ENCODE data around the gene PLPP4.

GRCh38 chr10:120606051-120606764 lies 149.2 kb downstream of the PLPP4 start:
- TF ChIP-seq CTCF (IDR thresholded peaks at IDR 0.05; ENCODE audit: poor library complexity, severe bottlenecking): no peak
- TF ChIP-seq EP300 (conservative IDR thresholded peaks at IDR 0.05; ENCODE audit: poor library complexity, severe bottlenecking): no peak
- TF ChIP-seq POLR2AphosphoS5 (IDR thresholded peaks at IDR 0.05): no peak
- TF ChIP-seq REST (IDR thresholded peaks at IDR 0.05; ENCODE audit: borderline replicate concordance): no peak
- TF ChIP-seq EZH2 (IDR thresholded peaks at IDR 0.05; ENCODE audit: borderline replicate concordance, insufficient read depth, low read length, poor library complexity, severe bottlenecking): no peak

All from neural cell (in vitro differentiated cells).